ENCODE data around the gene PCIF1. TPM values are rescaled to one million over a fixed set of nuclear protein-coding genes. Genes with fewer than 3 reads are reported as not detected.
"Not testable (repeated sequence)": the region's sequence is repeated elsewhere in the genome, so short reads cannot be mapped to it uniquely, and the experiment has no call there.

The PCIF1 gene
- total and polyA plus RNA-seq, 2 experiments from 2014 or later, result 41.2 to 43.8 TPM

DNA sequence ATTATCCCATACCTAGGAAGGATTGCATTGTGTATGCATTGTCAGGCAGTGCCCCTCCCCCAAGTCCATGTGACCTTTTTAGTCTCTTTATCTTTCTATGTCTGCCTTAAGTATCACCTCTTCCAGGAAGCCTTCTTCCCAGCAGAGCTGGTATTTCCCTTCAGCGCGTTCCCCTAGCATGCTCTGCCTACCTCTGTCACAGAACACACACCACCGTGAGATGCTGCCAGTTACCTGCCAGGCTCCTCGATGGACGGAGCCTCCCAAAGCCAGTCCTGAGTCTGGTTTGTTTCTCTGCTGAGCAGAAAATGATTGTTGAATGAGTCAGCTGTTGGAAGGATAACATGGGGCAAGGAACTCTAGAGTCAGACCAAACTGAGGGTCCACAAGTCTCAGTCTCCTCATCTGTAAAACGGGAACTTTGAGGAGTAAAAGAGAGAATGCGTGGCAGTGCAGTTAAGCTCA, 48.8 kb downstream of the PCIF1 start:
- Histone ChIP-seq H3K4me3 (no peak overlapping the region), H3K27me3 (no peaks in the 10 kb centered on the region), H3K36me3 (no peaks in the 10 kb centered on the region), H3K27ac (no peak overlapping the region), H3K9me3 (ENCODE audit: low read depth) (no peaks in the 10 kb centered on the region), H3K4me1 (ENCODE audit: low read depth) (no peaks in the 10 kb centered on the region)
- TF ChIP-seq, protein P1, sequence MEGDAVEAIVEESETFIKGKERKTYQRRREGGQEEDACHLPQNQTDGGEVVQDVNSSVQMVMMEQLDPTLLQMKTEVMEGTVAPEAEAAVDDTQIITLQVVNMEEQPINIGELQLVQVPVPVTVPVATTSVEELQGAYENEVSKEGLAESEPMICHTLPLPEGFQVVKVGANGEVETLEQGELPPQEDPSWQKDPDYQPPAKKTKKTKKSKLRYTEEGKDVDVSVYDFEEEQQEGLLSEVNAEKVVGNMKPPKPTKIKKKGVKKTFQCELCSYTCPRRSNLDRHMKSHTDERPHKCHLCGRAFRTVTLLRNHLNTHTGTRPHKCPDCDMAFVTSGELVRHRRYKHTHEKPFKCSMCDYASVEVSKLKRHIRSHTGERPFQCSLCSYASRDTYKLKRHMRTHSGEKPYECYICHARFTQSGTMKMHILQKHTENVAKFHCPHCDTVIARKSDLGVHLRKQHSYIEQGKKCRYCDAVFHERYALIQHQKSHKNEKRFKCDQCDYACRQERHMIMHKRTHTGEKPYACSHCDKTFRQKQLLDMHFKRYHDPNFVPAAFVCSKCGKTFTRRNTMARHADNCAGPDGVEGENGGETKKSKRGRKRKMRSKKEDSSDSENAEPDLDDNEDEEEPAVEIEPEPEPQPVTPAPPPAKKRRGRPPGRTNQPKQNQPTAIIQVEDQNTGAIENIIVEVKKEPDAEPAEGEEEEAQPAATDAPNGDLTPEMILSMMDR (IDR thresholded peaks at IDR 0.05; ENCODE audit: low read depth, low read length), result no peak
- DNase-seq (ENCODE audit: low read depth in 1 of 2, low spot score in 1 of 2), result no peak

DNA sequence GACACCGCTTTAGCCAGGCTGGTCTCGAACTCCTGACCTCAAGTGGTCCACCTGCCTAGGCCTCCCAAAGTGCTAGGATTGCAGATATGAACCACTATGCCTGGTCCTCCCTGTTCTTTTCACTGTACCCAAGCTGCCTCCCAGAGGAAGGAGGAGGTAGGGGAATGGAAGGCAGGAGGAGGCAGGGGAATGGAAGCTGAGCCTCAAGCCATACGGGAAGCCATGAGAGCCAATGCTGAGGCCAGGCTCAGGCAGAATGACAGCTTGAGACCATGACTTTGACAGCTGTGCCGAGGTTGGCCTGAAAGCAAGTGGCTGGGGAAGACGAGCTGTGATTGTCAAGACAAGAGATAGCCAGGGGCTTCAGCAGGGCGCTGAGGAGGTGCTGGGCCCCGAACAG, 51.1 kb downstream of the PCIF1 start:
- TF ChIP-seq, protein P1 (IDR thresholded peaks at IDR 0.05; ENCODE audit: low read depth, low read length), result peak; percentile 13
- Histone ChIP-seq H3K4me1 (ENCODE audit: low read depth) (no peaks in the 10 kb centered on the region), H3K9me3 (ENCODE audit: low read depth) (no peaks in the 10 kb centered on the region), H3K36me3 (no peaks in the 10 kb centered on the region), H3K4me3 (no peak overlapping the region), H3K27ac (no peak overlapping the region), H3K27me3 (no peaks in the 10 kb centered on the region)
- DNase-seq (ENCODE audit: low read depth in 1 of 2, low spot score in 1 of 2), result peak in 1 of 2 donors; percentile 30

DNA sequence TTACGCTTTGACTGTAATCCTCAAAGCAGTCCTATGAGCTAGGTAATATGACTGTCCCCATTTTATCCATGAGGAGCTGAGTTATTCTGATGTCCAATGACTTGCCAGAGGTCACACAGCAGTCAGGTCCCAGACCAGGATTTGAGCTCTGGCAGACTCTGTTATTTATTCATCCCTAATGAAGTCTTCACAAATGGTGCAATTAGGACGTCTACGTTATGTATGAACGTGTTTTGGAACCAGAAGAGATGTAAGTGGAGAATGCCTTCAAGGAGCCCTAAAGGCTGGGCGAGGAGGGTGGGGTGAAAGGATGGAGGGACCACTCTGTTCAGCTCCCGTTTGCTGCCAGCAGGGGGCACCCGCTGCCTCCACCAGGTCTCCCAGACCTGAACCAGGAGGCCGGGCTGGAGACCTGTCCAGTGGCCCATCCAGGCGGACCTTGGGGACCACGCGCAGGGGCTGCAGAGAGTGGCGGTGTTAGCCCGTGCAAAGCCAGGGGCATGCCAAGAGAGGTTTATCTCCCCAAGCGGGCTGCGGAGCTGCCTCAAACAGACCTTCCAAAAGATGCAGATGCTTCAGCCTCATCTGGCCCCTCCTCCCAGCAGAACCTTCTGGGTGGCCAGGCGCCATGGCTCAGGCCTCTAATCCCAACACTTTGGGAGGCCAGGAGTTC, 52.8 kb downstream of the PCIF1 start:
- DNase-seq (ENCODE audit: low read depth in 1 of 2, low spot score in 1 of 2), result peak; percentile 70 to 84
- H3K4me1 ChIP-seq (ENCODE audit: low read depth), result no peaks in the 10 kb centered on the region
- H3K4me3 ChIP-seq, result no peak overlapping the region
- H3K9me3 ChIP-seq (ENCODE audit: low read depth), result no peaks in the 10 kb centered on the region
- H3K27ac ChIP-seq, result no peak overlapping the region
- no peaks in the 10 kb centered on the region for H3K27me3 ChIP-seq
- H3K36me3 ChIP-seq, result no peaks in the 10 kb centered on the region
- TF ChIP-seq, protein P1 (IDR thresholded peaks at IDR 0.05; ENCODE audit: low read depth, low read length), result peak; percentile 93

DNA sequence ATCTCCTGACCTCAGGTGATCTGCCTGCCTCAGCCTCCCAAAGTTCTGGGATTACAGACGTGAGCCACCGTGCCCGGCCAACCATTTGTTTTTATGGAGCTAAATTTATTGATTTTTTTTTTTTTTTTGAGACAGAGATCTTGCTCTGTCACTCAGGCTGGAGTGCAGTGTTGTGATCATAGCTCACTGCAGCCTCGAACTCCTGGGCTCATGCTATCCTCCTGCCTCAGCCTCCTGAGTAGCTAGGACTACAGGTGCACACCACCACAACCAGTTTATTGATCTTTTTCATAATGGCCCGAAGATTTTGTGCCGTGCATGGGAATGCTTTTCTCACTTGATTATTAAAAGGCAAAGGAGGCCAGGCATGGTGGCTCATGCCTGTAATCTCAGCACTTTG, 54.3 kb downstream of the PCIF1 start:
- H3K36me3 ChIP-seq; H3K9me3 ChIP-seq (ENCODE audit: low read depth); H3K4me1 ChIP-seq (ENCODE audit: low read depth); H3K4me3 ChIP-seq; H3K27ac ChIP-seq; H3K27me3 ChIP-seq; DNase-seq (ENCODE audit: low read depth in 1 of 2, low spot score in 1 of 2): not testable (repeated sequence)

DNA sequence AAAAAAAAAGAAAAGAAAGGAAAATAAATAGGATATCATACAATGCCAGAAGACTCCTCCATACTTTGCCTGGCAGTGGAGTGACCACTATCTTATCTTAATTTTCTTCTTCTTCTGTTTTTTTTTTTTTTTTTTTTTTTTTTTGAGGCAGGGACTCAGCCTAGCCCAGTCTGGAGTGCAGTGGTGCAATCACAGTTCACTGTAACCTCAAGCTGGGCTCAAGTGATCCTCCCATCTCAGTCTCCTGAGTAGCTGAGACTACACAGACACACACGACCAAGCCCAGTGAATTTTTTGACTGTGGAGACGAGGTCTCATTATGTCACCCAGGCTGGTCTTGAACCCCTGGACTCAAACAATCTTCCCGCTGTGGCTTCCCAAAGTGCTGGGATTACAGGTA, 57.1 kb downstream of the PCIF1 start:
- H3K9me3 ChIP-seq (ENCODE audit: low read depth), result no peaks in the 10 kb centered on the region
- H3K36me3 ChIP-seq, result no peaks in the 10 kb centered on the region
- no peak overlapping the region for H3K4me3 ChIP-seq
- no peaks in the 10 kb centered on the region for H3K4me1 ChIP-seq (ENCODE audit: low read depth)
- H3K27ac ChIP-seq, result no peak overlapping the region
- DNase-seq (ENCODE audit: low read depth in 1 of 2, low spot score in 1 of 2), result peak in 1 of 2 donors; percentile 11
- no peaks in the 10 kb centered on the region for H3K27me3 ChIP-seq
- TF ChIP-seq, protein P1 (IDR thresholded peaks at IDR 0.05; ENCODE audit: low read depth, low read length), result no peak

DNA sequence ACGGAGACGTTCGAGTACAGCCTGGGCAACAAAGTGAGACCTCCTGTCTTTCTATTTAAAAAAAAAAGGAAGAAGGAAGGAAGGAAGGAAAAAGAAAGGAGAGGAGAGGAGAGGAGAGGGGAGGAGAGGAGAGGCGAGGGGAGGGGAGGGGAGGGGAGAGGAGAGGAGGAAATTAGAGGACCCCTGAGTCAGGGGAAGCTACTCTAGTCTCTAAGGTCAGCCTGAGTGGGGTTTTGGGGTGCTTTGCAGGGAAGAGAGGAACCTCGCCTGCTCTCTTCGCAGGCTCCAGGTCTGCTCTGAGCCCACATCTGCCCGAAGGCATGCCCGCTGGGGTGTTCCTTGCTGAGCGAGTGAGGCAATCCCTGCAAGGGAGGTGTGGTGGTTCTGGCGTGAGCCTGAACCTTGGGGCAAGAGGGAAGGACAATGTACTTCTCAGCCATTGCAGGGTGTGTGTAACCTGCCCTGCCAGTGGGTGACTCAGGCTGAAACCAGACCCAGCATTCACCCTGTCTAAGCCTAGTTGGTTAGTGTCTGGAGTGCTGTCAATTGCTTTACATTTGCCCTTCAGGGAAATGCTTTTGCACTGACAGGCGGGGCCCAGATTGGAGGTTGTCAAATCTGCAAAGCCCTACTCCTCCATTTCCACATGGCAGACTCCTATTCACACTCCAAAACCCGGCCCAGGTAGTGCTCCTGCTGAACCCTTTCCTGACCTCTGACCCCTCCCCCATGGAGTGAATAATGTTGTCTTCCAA, 58.9 kb downstream of the PCIF1 start:
- peak in 1 of 2 donors; percentile 44 for DNase-seq (ENCODE audit: low read depth in 1 of 2, low spot score in 1 of 2)
- H3K4me3 ChIP-seq, result no peak overlapping the region

More for the DNA sequence above, 58.9 kb downstream of the PCIF1 start:
- H3K36me3 ChIP-seq, result no peaks in the 10 kb centered on the region
- H3K27me3 ChIP-seq, result no peaks in the 10 kb centered on the region
- TF ChIP-seq, protein P1 (IDR thresholded peaks at IDR 0.05; ENCODE audit: low read depth, low read length), result no peak
- no peak overlapping the region for H3K27ac ChIP-seq
- H3K9me3 ChIP-seq (ENCODE audit: low read depth), result no peaks in the 10 kb centered on the region
- no peaks in the 10 kb centered on the region for H3K4me1 ChIP-seq (ENCODE audit: low read depth)

All from cardiac muscle cell (in vitro differentiated cells and primary cell).